Ovary (tissue), 9 donors: ENCODE measurements around the gene NCKAP1. TPM values are rescaled to one million over a fixed set of nuclear protein-coding genes. Genes with fewer than 3 reads are reported as not detected.
A peak's percentile ranks its signal among the peaks of the same experiment; 100 is the strongest.

Experiments used
- DNase-seq, 5 donors: peaks; one replicate each; pipeline ENCODE4 v3.0.0-alpha.2; 2019 to 2020
- H3K27ac ChIP-seq, 2 donors: fragments of 200-600 bp; one replicate each; pipeline versions ENCODE4 v1.5.1 to v1.8.0; 2019 to 2022
- H3K27me3 ChIP-seq: fragments of 200-600 bp; one replicate; pipeline ENCODE4 v1.8.0; 2022
- H3K36me3 ChIP-seq: fragments of 200-600 bp; sonication (generic); one replicate; pipeline ENCODE4 v1.5.1; 2019
- H3K4me1 ChIP-seq: one replicate; pipeline ENCODE4 v1.8.1; 2013; ENCODE audit warnings: mild to moderate bottlenecking, moderate library complexity; ENCODE audit not compliant: insufficient read depth
- H3K4me3 ChIP-seq: fragments of 200-600 bp; sonication (generic); one replicate; pipeline ENCODE4 v1.5.1; 2017
- H3K9me3 ChIP-seq, 2 donors: fragments of 200-600 bp in 1 of 2; sonication (generic) in 1 of 2; one replicate each; pipeline versions ENCODE4 v1.5.1 to v1.8.1; 2013 to 2019; ENCODE audit warnings: mild to moderate bottlenecking in 1 of 2, moderate library complexity in 1 of 2
- EP300 ChIP-seq: sonication (generic); formaldehyde crosslinking; IDR thresholded peaks from one replicate; pipeline ENCODE4 v1.6.1; 2017; ENCODE audit warnings: antibody characterized with exemption
- POLR2A ChIP-seq: fragments of 450-650 bp; IDR thresholded peaks from one replicate; pipeline ENCODE4 v1.6.1; 2017; ENCODE audit warnings: antibody characterized with exemption, mild to moderate bottlenecking, moderate library complexity
- WGBS, 3 donors: extraction: QIAGEN DNeasy Blood & Tissue Kit in 1 of 3; methylation state at CpG; one replicate each; pipeline versions ENCODE4 v1.1.5 to v1.1.7; 2013 to 2017; 5-methylcytosine and 5-hydroxymethylcytosine counted together
- intact Hi-C, 4 donors: fragments of 100-400 bp; cut with DNase I; formaldehyde crosslinking; loops; one replicate each; pipeline versions ENCODE4 v1.11.0 to v1.15.1; 2022 to 2023
- polyA plus RNA-seq, 2 donors: library from polyadenylated mRNA; stranded (reverse); fragments of 200-250 nt in 1 of 2; fragments of 350-450 nt in 1 of 2; fragmentation: Illumina TruSeq in 1 of 2; extraction: RNeasy Lipid Tissue Mini Kit (QIAGEN cat#74804) in 1 of 2; gene quantifications; one replicate each; pipeline ENCODE4 v1.2.3, GENCODE V29; 2013 to 2014
- total RNA-seq, 7 donors: library from RNA; depleted of rRNA in 2 of 7; stranded (reverse); fragments of >200 nt in 2 of 7; fragmentation: NEBNext Ultra II Directional in 3 of 7; extraction: Animal tissue kit (Norgen Biotek cat#: 25700) in 3 of 7; gene quantifications; one replicate each; pipeline versions ENCODE4 v1.1.0 to v1.2.4, GENCODE V29; 2016 to 2023
- TF ChIP-seq, protein P1 (sequence below), 3 donors: fragments of 450-650 bp in 2 of 3; fragments of 200-600 bp in 1 of 3; IDR thresholded peaks; one replicate each; pipeline versions ENCODE4 v1.5.1 to v1.8.0; 2016 to 2022; ENCODE audit warnings: antibody characterized with exemption in 3 of 3, mild to moderate bottlenecking in 1 of 3
- donor health status: DM: no; HTN: no; CAD: no; lungs with moderate emphysema.
- donor health status: DM: no; HTN: no; CAD: no.
- donor health status: Bipolar disorder and iron deficiency.
- donor health status: DM: yes; HTN: yes; CAD: no.
- donor health status: DM: no; HTN: no; CAD: no.
- donor health status: DM: yes; HTN: yes; CAD: no.

Gene NCKAP1
- total and polyA plus RNA-seq, 9 donors: 59.9 to 122 (median 100) TPM

DNA sequence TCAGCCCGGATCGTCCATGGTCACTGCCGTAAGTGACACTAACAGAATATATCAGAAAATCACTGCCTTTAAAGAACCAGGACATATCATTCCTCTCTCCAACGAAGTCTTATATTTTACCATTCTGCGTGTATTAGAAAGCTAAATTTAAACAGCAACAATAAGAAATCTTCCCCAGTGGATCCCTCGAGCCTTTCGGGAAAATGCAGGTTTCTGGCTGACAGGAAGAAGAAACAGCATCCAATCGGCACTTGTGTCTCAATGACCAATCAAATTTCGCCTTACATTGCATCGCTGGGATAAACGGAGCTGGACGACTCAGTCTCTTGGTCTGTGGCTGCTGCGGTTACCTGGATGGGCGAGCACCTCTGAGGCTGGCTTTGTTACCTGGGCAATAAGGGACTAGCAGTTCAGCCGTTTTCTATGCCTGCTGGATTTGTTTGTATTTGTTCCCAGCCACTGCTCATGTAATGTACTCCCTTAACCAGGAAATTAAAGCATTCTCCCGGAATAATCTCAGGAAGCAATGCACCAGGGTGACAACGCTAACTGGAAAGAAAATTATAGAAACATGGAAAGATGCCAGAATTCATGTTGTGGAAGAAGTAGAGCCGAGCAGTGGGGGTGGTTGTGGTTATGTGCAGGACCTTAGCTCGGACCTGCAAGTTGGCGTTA is 40.3 kb upstream of the NCKAP1 start, which contains the start of gene DUSP19:
Gene DUSP19 (plus strand): TSS at position 284 of the 675 bp plus-strand sequence. CDS start 187 bp downstream, at position 471.
- intact Hi-C loops: no loop called here

GRCh38 chr2:183078163-183078463 is 39.9 kb upstream of the NCKAP1 start:
- Histone ChIP-seq H3K27ac (peak overlapping the region in 1 of 2 donors; percentile 48), H3K27me3 (no peaks in the 10 kb centered on the region), H3K36me3 (no peaks in the 10 kb centered on the region), H3K9me3 (no peaks in the 10 kb centered on the region), H3K4me1 (peaks cover 1% of the 10 kb centered on the region), H3K4me3 (peak overlapping the region; percentile 59)
- TF ChIP-seq, protein P1, sequence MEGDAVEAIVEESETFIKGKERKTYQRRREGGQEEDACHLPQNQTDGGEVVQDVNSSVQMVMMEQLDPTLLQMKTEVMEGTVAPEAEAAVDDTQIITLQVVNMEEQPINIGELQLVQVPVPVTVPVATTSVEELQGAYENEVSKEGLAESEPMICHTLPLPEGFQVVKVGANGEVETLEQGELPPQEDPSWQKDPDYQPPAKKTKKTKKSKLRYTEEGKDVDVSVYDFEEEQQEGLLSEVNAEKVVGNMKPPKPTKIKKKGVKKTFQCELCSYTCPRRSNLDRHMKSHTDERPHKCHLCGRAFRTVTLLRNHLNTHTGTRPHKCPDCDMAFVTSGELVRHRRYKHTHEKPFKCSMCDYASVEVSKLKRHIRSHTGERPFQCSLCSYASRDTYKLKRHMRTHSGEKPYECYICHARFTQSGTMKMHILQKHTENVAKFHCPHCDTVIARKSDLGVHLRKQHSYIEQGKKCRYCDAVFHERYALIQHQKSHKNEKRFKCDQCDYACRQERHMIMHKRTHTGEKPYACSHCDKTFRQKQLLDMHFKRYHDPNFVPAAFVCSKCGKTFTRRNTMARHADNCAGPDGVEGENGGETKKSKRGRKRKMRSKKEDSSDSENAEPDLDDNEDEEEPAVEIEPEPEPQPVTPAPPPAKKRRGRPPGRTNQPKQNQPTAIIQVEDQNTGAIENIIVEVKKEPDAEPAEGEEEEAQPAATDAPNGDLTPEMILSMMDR (IDR thresholded peaks at IDR 0.05): no peak
- TF ChIP-seq EP300: no peak
- no peak for TF ChIP-seq POLR2A
- intact Hi-C loops: no loop called here
- peak in 1 of 5 donors; percentile 41 for DNase-seq
- 2 to 11% (median 3%) methylated on average over 8 of the region's 8 CpGs for WGBS, 3 donors

More for the DNA sequence above, 40.3 kb upstream of the NCKAP1 start, which contains the start of gene DUSP19:
- peak; percentile 85 to 96 (median 86) for DNase-seq
- Histone ChIP-seq H3K27ac (peak within 1 kb of the TSS in 1 of 2 donors; percentile 48), H3K4me3 (peak within 1 kb of the TSS; percentile 59), H3K27me3 (no peaks in the 10 kb centered on the region), H3K9me3 (no peaks in the 10 kb centered on the region), H3K36me3 (no peaks in the 10 kb centered on the region), H3K4me1 (peaks cover 1% of the 10 kb centered on the region)
- TF ChIP-seq EP300 (no peak), POLR2A (peak; percentile 52)
- 0 to 1% (median 1%) methylated on average over 20 of the region's 20 CpGs for WGBS, 3 donors

GRCh38 chr2:183072177-183072576 is 33.9 kb upstream of the NCKAP1 start:
- Histone ChIP-seq H3K27me3 (no peaks in the 10 kb centered on the region), H3K4me1 (no peaks in the 10 kb centered on the region), H3K27ac (no peak overlapping the region), H3K9me3 (no peaks in the 10 kb centered on the region), H3K4me3 (no peak overlapping the region), H3K36me3 (no peaks in the 10 kb centered on the region)
- no peak for DNase-seq
- intact Hi-C loops: no loop called here
- WGBS, 3 donors: 83 to 93% (median 90%) methylated on average over 7 of the region's 7 CpGs
- TF ChIP-seq EP300: no peak
- TF ChIP-seq, protein P1 (IDR thresholded peaks at IDR 0.05): no peak
- no peak for TF ChIP-seq POLR2A

GRCh38 chr2:183070942-183071844 is 32.9 kb upstream of the NCKAP1 start:
- Histone ChIP-seq H3K4me1 (no peaks in the 10 kb centered on the region), H3K9me3 (no peaks in the 10 kb centered on the region), H3K27ac (no peak overlapping the region), H3K4me3 (no peak overlapping the region), H3K27me3 (no peaks in the 10 kb centered on the region), H3K36me3 (no peaks in the 10 kb centered on the region)
- no peak for DNase-seq
- intact Hi-C loops: no loop called here
- WGBS, 3 donors: 69 to 75% (median 70%) methylated on average over 34 of the region's 34 CpGs
- TF ChIP-seq EP300: no peak
- TF ChIP-seq POLR2A: no peak
- TF ChIP-seq, protein P1 (IDR thresholded peaks at IDR 0.05): no peak
